OCI-LY3 (cell line): Measurements from ENCODE around the gene GGTLC1.

Source experiments
- CTCF ChIP-seq: fragments of 200-600, 300-600 bp; sonication (generic); IDR thresholded peaks from 2 replicates; pipeline ENCODE4 v1.5.1; 2014; ENCODE audit warnings: antibody characterized with exemption, low read length, low read depth
- EZH2phosphoT487 ChIP-seq: fragments of 200-600 bp; shearing (Covaris generic); IDR thresholded peaks from 2 replicates; pipeline ENCODE4 v1.6.1; 2018; ENCODE audit warnings: antibody characterized with exemption, mixed run types, low read depth

GRCh38 chr20:23939641-23940040, 48.9 kb downstream of the GGTLC1 start:
- TF ChIP-seq CTCF, result no peak
- TF ChIP-seq EZH2phosphoT487, result no peak
